NCI-H748 (cell line): ENCODE data around the gene PPP4R4.
A peak's percentile ranks its signal among the peaks of the same experiment; 100 is the strongest.
"Not testable (repeated sequence)": the region's sequence is repeated elsewhere in the genome, so short reads cannot be mapped to it uniquely, and the experiment has no call there.

ENCODE experiments used
- DNase-seq: peaks from one replicate; lab custom pipeline; 2025; ENCODE audit not compliant: unreplicated experiment; lab: John Stamatoyannopoulos, UW

PPP4R4 gene

GRCh38 chr14:94144765-94145164 is 29.4 kb upstream of the PPP4R4 start:
- no peak for DNase-seq

GRCh38 chr14:94145902-94146527 is 28.1 kb upstream of the PPP4R4 start:
- DNase-seq = peak; percentile 100

- DNase-seq = no peak
These were observed 21.4 kb upstream of the PPP4R4 start for GRCh38 chr14:94152676-94153075.

GRCh38 chr14:94153750-94154342 is 20.3 kb upstream of the PPP4R4 start:
- DNase-seq = no peak

GRCh38 chr14:94156143-94156542 is 18.0 kb upstream of the PPP4R4 start:
- DNase-seq = not testable (repeated sequence)

GRCh38 chr14:94157197-94157596 is 16.9 kb upstream of the PPP4R4 start:
- DNase-seq = peak; percentile 96

GRCh38 chr14:94158239-94158883 is 15.8 kb upstream of the PPP4R4 start:
- peak; percentile 15 for DNase-seq

GRCh38 chr14:94161058-94161457 is 13.1 kb upstream of the PPP4R4 start:
- no peak for DNase-seq

- no peak for DNase-seq
These were observed 12.1 kb upstream of the PPP4R4 start for GRCh38 chr14:94161981-94162380.

GRCh38 chr14:94162466-94162865 is 11.7 kb upstream of the PPP4R4 start:
- no peak for DNase-seq

- DNase-seq = peak; percentile 14
These were observed 10.3 kb upstream of the PPP4R4 start for GRCh38 chr14:94163796-94164195.

- peak; percentile 28 for DNase-seq
These were observed 9.3 kb upstream of the PPP4R4 start for GRCh38 chr14:94164685-94165431.

- DNase-seq = no peak
These were observed 8.4 kb upstream of the PPP4R4 start for GRCh38 chr14:94165744-94166143.

- DNase-seq = no peak
These were observed 4.0 kb upstream of the PPP4R4 start for GRCh38 chr14:94170136-94170535.

GRCh38 chr14:94171208-94171607 is 2.9 kb upstream of the PPP4R4 start:
- peak; percentile 9 for DNase-seq

GRCh38 chr14:94172545-94172944 is 1.6 kb upstream of the PPP4R4 start:
- no peak for DNase-seq

GRCh38 chr14:94173471-94173884 is 644 bp upstream of the PPP4R4 start:
- DNase-seq = peak; percentile 73

GRCh38 chr14:94174604-94175010 is 485 bp downstream of the PPP4R4 start:
- no peak for DNase-seq

- peak; percentile 69 for DNase-seq
These were observed 1.1 kb downstream of the PPP4R4 start for GRCh38 chr14:94175011-94175745.

- DNase-seq = peak; percentile 42
These were observed 1.6 kb downstream of the PPP4R4 start for GRCh38 chr14:94175747-94176146.

GRCh38 chr14:94176808-94177207 is 2.7 kb downstream of the PPP4R4 start:
- DNase-seq = no peak
